ENCODE measurements around the gene ZSWIM9.

DNA sequence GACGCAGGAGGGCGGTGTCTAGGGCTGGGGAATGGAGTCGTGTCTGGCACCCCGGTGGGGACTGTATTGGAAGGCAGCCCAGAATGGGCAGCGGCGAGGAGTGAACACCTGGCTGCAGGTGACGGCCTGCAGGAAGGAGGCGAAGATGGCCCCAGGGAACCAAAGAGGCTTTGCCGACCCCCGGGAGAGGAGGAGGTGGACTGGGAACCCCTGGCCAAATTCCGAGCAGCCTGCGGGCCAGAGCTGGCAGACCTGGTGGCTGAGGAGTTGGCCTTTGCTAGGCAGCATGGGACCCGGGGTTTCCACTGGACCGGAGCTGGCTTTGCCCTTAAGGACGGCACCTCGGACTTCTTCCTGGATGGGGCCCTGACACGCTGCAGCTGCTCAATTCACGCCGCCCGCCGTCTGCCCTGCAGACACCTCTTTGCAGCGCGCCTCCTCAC is 25.9 kb downstream of the ZSWIM9 start:
- TF ChIP-seq POLR2AphosphoS5 (IDR thresholded peaks at IDR 0.05) (no peak), EZH2 (IDR thresholded peaks at IDR 0.05; ENCODE audit: borderline replicate concordance, insufficient read depth, low read length, poor library complexity, severe bottlenecking) (no peak), EP300 (conservative IDR thresholded peaks at IDR 0.05; ENCODE audit: poor library complexity, severe bottlenecking) (no peak), TAF1 (IDR thresholded peaks at IDR 0.05; ENCODE audit: low read depth) (no peak), MXI1 (conservative IDR thresholded peaks at IDR 0.05; ENCODE audit: poor library complexity, severe bottlenecking) (no peak), SMC3 (conservative IDR thresholded peaks at IDR 0.05; ENCODE audit: poor library complexity) (no peak)
- TF ChIP-seq, protein P1, sequence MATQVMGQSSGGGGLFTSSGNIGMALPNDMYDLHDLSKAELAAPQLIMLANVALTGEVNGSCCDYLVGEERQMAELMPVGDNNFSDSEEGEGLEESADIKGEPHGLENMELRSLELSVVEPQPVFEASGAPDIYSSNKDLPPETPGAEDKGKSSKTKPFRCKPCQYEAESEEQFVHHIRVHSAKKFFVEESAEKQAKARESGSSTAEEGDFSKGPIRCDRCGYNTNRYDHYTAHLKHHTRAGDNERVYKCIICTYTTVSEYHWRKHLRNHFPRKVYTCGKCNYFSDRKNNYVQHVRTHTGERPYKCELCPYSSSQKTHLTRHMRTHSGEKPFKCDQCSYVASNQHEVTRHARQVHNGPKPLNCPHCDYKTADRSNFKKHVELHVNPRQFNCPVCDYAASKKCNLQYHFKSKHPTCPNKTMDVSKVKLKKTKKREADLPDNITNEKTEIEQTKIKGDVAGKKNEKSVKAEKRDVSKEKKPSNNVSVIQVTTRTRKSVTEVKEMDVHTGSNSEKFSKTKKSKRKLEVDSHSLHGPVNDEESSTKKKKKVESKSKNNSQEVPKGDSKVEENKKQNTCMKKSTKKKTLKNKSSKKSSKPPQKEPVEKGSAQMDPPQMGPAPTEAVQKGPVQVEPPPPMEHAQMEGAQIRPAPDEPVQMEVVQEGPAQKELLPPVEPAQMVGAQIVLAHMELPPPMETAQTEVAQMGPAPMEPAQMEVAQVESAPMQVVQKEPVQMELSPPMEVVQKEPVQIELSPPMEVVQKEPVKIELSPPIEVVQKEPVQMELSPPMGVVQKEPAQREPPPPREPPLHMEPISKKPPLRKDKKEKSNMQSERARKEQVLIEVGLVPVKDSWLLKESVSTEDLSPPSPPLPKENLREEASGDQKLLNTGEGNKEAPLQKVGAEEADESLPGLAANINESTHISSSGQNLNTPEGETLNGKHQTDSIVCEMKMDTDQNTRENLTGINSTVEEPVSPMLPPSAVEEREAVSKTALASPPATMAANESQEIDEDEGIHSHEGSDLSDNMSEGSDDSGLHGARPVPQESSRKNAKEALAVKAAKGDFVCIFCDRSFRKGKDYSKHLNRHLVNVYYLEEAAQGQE (IDR thresholded peaks at IDR 0.05; ENCODE audit: borderline replicate concordance) = no peak
- TF ChIP-seq, protein P2, sequence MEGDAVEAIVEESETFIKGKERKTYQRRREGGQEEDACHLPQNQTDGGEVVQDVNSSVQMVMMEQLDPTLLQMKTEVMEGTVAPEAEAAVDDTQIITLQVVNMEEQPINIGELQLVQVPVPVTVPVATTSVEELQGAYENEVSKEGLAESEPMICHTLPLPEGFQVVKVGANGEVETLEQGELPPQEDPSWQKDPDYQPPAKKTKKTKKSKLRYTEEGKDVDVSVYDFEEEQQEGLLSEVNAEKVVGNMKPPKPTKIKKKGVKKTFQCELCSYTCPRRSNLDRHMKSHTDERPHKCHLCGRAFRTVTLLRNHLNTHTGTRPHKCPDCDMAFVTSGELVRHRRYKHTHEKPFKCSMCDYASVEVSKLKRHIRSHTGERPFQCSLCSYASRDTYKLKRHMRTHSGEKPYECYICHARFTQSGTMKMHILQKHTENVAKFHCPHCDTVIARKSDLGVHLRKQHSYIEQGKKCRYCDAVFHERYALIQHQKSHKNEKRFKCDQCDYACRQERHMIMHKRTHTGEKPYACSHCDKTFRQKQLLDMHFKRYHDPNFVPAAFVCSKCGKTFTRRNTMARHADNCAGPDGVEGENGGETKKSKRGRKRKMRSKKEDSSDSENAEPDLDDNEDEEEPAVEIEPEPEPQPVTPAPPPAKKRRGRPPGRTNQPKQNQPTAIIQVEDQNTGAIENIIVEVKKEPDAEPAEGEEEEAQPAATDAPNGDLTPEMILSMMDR (IDR thresholded peaks at IDR 0.05; ENCODE audit: poor library complexity, severe bottlenecking) = no peak
